ENCODE results near the gene ZNF684. TPM values are rescaled to one million over a fixed set of nuclear protein-coding genes. Genes with fewer than 3 reads are reported as not detected.

ZNF684 gene
- 1.5 to 2.8 TPM (median 2.1 TPM) in 5 replicates for total RNA-seq (2022; extraction: Qiagen RNA extraction; ENCODE audit: low read depth)

DNA sequence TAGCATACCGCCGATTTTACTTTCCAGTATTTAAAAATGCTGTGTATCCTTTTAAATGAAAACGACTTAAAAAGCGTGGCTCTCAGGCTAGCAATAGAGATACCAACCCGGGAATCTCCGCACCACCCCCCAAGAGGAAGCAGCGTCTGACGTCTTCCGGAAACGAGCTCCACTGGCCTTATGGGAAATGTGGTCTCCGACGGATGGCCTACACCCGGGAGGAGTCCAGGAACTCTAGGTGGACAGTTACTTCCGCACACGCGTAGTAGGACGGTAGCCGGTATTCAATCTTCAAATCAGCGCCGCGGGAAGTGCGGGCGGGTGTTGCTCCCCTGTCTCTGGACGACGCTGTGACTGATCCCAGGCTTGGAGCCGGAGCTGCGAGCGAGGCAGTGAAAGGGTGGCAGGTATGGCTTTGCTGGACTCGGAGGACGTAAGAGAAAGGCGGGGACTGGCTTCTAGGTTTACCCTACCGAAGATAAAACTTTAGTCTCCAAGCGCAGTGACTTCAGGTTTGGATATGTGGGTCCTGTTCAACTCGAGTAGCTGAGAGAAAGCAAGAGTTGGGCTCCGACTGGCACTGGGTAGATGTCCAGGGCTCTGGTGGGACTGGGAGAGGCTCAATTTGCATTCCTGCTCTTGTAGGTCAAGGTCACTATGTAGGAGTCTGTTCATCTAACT, at the start of gene ZNF684:
Gene ZNF684 (plus strand): TSS at position 257 of the 681 bp plus-strand sequence. CDS start 1,530 bp downstream, outside the sequence.

GRCh38 chr1:40508375-40509341, 22.8 kb upstream of the ZNF684 start, which contains the start of gene EXO5:
Gene EXO5, plus strand, starts transcription at chr1:40508767. Its CDS starts 5,778 bp downstream, at chr1:40514545.

Other genes with a start within 250 kb of the ZNF684 start
- 0.06 to 0.17 TPM (median 0.12 TPM) in 4 of 5 replicates, not detected in the other for gene COL9A2, start 214.4 kb upstream of the ZNF684 start, total RNA-seq (2022; extraction: Qiagen RNA extraction; ENCODE audit: low read depth)
- 8.4 to 9.6 TPM (median 9.0 TPM) in 5 replicates for gene SMAP2, start 157.9 kb upstream of the ZNF684 start, total RNA-seq (2022; extraction: Qiagen RNA extraction; ENCODE audit: low read depth)
- 1.2 to 1.9 TPM (median 1.7 TPM) in 5 replicates for gene ZFP69B, start 81.2 kb upstream of the ZNF684 start, total RNA-seq (2022; extraction: Qiagen RNA extraction; ENCODE audit: low read depth)
- gene ZFP69, start 54.3 kb upstream of the ZNF684 start, total RNA-seq (2022; extraction: Qiagen RNA extraction; ENCODE audit: low read depth): not detected in 5 replicates
- 3.4 to 4.0 TPM (median 3.8 TPM) in 5 replicates for gene EXO5, start 22.9 kb upstream of the ZNF684 start, total RNA-seq (2022; extraction: Qiagen RNA extraction; ENCODE audit: low read depth)
- gene RIMS3, start 134.0 kb downstream of the ZNF684 start, total RNA-seq (2022; extraction: Qiagen RNA extraction; ENCODE audit: low read depth): 1.0 to 1.7 TPM (median 1.2 TPM) in 5 replicates
- 30.0 to 38.7 TPM (median 36.8 TPM) in 5 replicates for gene NFYC, start 160.1 kb downstream of the ZNF684 start, total RNA-seq (2022; extraction: Qiagen RNA extraction; ENCODE audit: low read depth)